Parathyroid adenoma (tissue), 2 donors: ENCODE data around the gene PRCP.

Source experiments
- H2AFZ ChIP-seq: fragments of 300-600 bp; sonication (generic); one replicate; pipeline ENCODE4 v1.7.0; 2017; ENCODE audit warnings: antibody characterized with exemption, mild to moderate bottlenecking
- H3K27ac ChIP-seq: fragments of 300-600 bp; sonication (generic); one replicate; pipeline ENCODE4 v1.7.0; 2017
- H3K27me3 ChIP-seq: fragments of 300-600 bp; sonication (generic); one replicate; pipeline ENCODE4 v1.7.0; 2017; ENCODE audit warnings: low read length; ENCODE audit not compliant: control insufficient read depth, insufficient read depth
- H3K36me3 ChIP-seq: fragments of 300-600 bp; sonication (generic); one replicate; pipeline ENCODE4 v1.7.0; 2017; ENCODE audit warnings: low read length; ENCODE audit not compliant: control insufficient read depth, insufficient read depth
- H3K4me1 ChIP-seq: fragments of 300-600 bp; sonication (generic); one replicate; pipeline ENCODE4 v1.7.0; 2017; ENCODE audit warnings: control low read depth
- H3K4me2 ChIP-seq: fragments of 300-600 bp; sonication (generic); one replicate; pipeline ENCODE4 v1.7.0; 2017; ENCODE audit warnings: low read length
- H3K4me3 ChIP-seq: fragments of 300-600 bp; sonication (generic); one replicate; pipeline ENCODE4 v1.7.0; 2017; ENCODE audit warnings: low read depth, low read length
- H3K79me2 ChIP-seq: fragments of 300-600 bp; sonication (generic); one replicate; pipeline ENCODE4 v1.7.0; 2017; ENCODE audit warnings: control low read depth
- H3K9ac ChIP-seq: fragments of 300-600 bp; sonication (generic); one replicate; pipeline ENCODE4 v1.7.0; 2017; ENCODE audit warnings: mild to moderate bottlenecking
- H3K9me3 ChIP-seq: fragments of 300-600 bp; sonication (generic); one replicate; pipeline ENCODE4 v1.7.0; 2017; ENCODE audit warnings: low read length; ENCODE audit not compliant: control insufficient read depth
- TF ChIP-seq, protein P1 (sequence below): fragments of 300-600 bp; sonication (generic); IDR thresholded peaks from one replicate; pipeline ENCODE4 v1.7.0; 2017; ENCODE audit warnings: antibody characterized with exemption, mild to moderate bottlenecking
- donor health status: primary hyperparathyroidism.

PRCP gene

GRCh38 chr11:82792822-82793569 lies 107.2 kb downstream of the PRCP start:
- H3K9me3 ChIP-seq, result no peaks in the 10 kb centered on the region
- no peaks in the 10 kb centered on the region for H3K4me1 ChIP-seq
- no peaks in the 10 kb centered on the region for H3K27me3 ChIP-seq
- no peak overlapping the region for H3K4me2 ChIP-seq
- TF ChIP-seq, protein P1, sequence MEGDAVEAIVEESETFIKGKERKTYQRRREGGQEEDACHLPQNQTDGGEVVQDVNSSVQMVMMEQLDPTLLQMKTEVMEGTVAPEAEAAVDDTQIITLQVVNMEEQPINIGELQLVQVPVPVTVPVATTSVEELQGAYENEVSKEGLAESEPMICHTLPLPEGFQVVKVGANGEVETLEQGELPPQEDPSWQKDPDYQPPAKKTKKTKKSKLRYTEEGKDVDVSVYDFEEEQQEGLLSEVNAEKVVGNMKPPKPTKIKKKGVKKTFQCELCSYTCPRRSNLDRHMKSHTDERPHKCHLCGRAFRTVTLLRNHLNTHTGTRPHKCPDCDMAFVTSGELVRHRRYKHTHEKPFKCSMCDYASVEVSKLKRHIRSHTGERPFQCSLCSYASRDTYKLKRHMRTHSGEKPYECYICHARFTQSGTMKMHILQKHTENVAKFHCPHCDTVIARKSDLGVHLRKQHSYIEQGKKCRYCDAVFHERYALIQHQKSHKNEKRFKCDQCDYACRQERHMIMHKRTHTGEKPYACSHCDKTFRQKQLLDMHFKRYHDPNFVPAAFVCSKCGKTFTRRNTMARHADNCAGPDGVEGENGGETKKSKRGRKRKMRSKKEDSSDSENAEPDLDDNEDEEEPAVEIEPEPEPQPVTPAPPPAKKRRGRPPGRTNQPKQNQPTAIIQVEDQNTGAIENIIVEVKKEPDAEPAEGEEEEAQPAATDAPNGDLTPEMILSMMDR, result no peak
- no peak overlapping the region for H2AFZ ChIP-seq
- H3K9ac ChIP-seq, result no peak overlapping the region
- no peak overlapping the region for H3K4me3 ChIP-seq
- H3K27ac ChIP-seq, result no peak overlapping the region
- H3K36me3 ChIP-seq, result no peaks in the 10 kb centered on the region
- H3K79me2 ChIP-seq, result no peaks in the 10 kb centered on the region

GRCh38 chr11:82792319-82792718 lies 107.9 kb downstream of the PRCP start:
- Histone ChIP-seq H3K9ac (no peak overlapping the region), H3K27ac (no peak overlapping the region)

GRCh38 chr11:82791779-82792178 lies 108.5 kb downstream of the PRCP start:
- Histone ChIP-seq H3K4me3 (no peak overlapping the region), H2AFZ (no peak overlapping the region), H3K4me1 (no peaks in the 10 kb centered on the region), H3K36me3 (no peaks in the 10 kb centered on the region), H3K9ac (no peak overlapping the region), H3K9me3 (no peaks in the 10 kb centered on the region), H3K4me2 (no peak overlapping the region), H3K27me3 (no peaks in the 10 kb centered on the region), H3K27ac (no peak overlapping the region), H3K79me2 (no peaks in the 10 kb centered on the region)
- TF ChIP-seq, protein P1, result no peak

More at GRCh38 chr11:82792319-82792718, 107.9 kb downstream of the PRCP start:
- no peaks in the 10 kb centered on the region for H3K4me1 ChIP-seq
- no peaks in the 10 kb centered on the region for H3K36me3 ChIP-seq
- H2AFZ ChIP-seq, result no peak overlapping the region
- H3K4me3 ChIP-seq, result no peak overlapping the region
- TF ChIP-seq, protein P1, result no peak
- no peaks in the 10 kb centered on the region for H3K9me3 ChIP-seq
- no peak overlapping the region for H3K4me2 ChIP-seq
- H3K27me3 ChIP-seq, result no peaks in the 10 kb centered on the region
- no peaks in the 10 kb centered on the region for H3K79me2 ChIP-seq

- no peak overlapping the region for H2AFZ ChIP-seq
- H3K79me2 ChIP-seq, result no peaks in the 10 kb centered on the region
- H3K9me3 ChIP-seq, result no peaks in the 10 kb centered on the region
- no peak overlapping the region for H3K9ac ChIP-seq
- no peak overlapping the region for H3K4me2 ChIP-seq
- no peaks in the 10 kb centered on the region for H3K4me1 ChIP-seq
- no peak overlapping the region for H3K4me3 ChIP-seq
- H3K36me3 ChIP-seq, result no peaks in the 10 kb centered on the region
- no peak overlapping the region for H3K27ac ChIP-seq
- H3K27me3 ChIP-seq, result no peaks in the 10 kb centered on the region
- TF ChIP-seq, protein P1, result no peak
Observed at GRCh38 chr11:82790723-82791484, 109.3 kb downstream of the PRCP start.
